Stimulated activated memory B cell treated with anti-CD40 and anti-IgM and Interleukin-4, amounts not matched to agents 10 μg/mL and 1 μg/mL and 100 μg/mL, for 72 hours (primary cell): ENCODE results near the gene TRIM17.

Experiments
- ATAC-seq: fragments of 150-1000 bp; cut with Tn5 transposase; 2 replicates; pipeline ENCODE4 v1.10.0; 2021
- H3K27ac Mint-ChIP-seq: one replicate; pipeline ENCODE4 v1.8.0; 2022; ENCODE audit warnings: mild to moderate bottlenecking, mixed read lengths
- H3K27me3 Mint-ChIP-seq: one replicate; pipeline ENCODE4 v1.8.0; 2022; ENCODE audit warnings: mixed read lengths
- H3K36me3 Mint-ChIP-seq: one replicate; pipeline ENCODE4 v1.8.0; 2022; ENCODE audit warnings: mixed read lengths
- H3K4me1 Mint-ChIP-seq: one replicate; pipeline ENCODE4 v1.8.0; 2022; ENCODE audit warnings: mixed read lengths
- H3K4me3 Mint-ChIP-seq: one replicate; pipeline ENCODE4 v1.8.0; 2022; ENCODE audit warnings: mild to moderate bottlenecking, moderate library complexity, mixed read lengths
- H3K9me3 Mint-ChIP-seq: one replicate; pipeline ENCODE4 v1.8.0; 2022; ENCODE audit warnings: mixed read lengths

Gene TRIM17

GRCh38 chr1:228416217-228416933, at the start of gene TRIM17:
Gene TRIM17, minus strand, starts transcription at chr1:228416861. Its CDS starts 1,789 bp downstream, at chr1:228415072.
- peaks cover 54% of the 10 kb centered on the region for H3K27me3 Mint-ChIP-seq
- H3K27ac Mint-ChIP-seq: peak within 1 kb of the TSS; percentile 59
- H3K36me3 Mint-ChIP-seq: no peaks in the 10 kb centered on the region
- H3K9me3 Mint-ChIP-seq: peaks cover 2% of the 10 kb centered on the region
- peak; percentile 49 for ATAC-seq
- peaks cover 21% of the 10 kb centered on the region for H3K4me1 Mint-ChIP-seq
- H3K4me3 Mint-ChIP-seq: peak within 1 kb of the TSS; percentile 63

- no peak overlapping the region for H3K27ac Mint-ChIP-seq
- peaks cover 25% of the 10 kb centered on the region for H3K4me1 Mint-ChIP-seq
- no peak overlapping the region for H3K4me3 Mint-ChIP-seq
- no peaks in the 10 kb centered on the region for H3K36me3 Mint-ChIP-seq
- H3K27me3 Mint-ChIP-seq: peaks cover 82% of the 10 kb centered on the region
- H3K9me3 Mint-ChIP-seq: no peaks in the 10 kb centered on the region
- ATAC-seq: no peak
Measured at GRCh38 chr1:228465571-228466146, 49.0 kb upstream of the TRIM17 start.

- Mint-ChIP-seq H3K4me1 (peaks cover 25% of the 10 kb centered on the region), H3K27me3 (peaks cover 84% of the 10 kb centered on the region), H3K9me3 (no peaks in the 10 kb centered on the region), H3K36me3 (no peaks in the 10 kb centered on the region), H3K4me3 (peak overlapping the region; percentile 80), H3K27ac (no peak overlapping the region)
- ATAC-seq: no peak
Measured at GRCh38 chr1:228465141-228465540, 48.5 kb upstream of the TRIM17 start.

- ATAC-seq: peak; percentile 85
- H3K27ac Mint-ChIP-seq: peak overlapping the region; percentile 26
- peak overlapping the region; percentile 80 for H3K4me3 Mint-ChIP-seq
- H3K27me3 Mint-ChIP-seq: peaks cover 82% of the 10 kb centered on the region
- no peaks in the 10 kb centered on the region for H3K36me3 Mint-ChIP-seq
- no peaks in the 10 kb centered on the region for H3K9me3 Mint-ChIP-seq
- H3K4me1 Mint-ChIP-seq: peaks cover 26% of the 10 kb centered on the region
Measured at GRCh38 chr1:228464487-228464983, 47.9 kb upstream of the TRIM17 start.

GRCh38 chr1:228463559-228464455, 47.1 kb upstream of the TRIM17 start:
- ATAC-seq: peak; percentile 72
- H3K36me3 Mint-ChIP-seq: no peaks in the 10 kb centered on the region
- peaks cover 75% of the 10 kb centered on the region for H3K27me3 Mint-ChIP-seq
- H3K27ac Mint-ChIP-seq: peak overlapping the region; percentile 26
- H3K4me1 Mint-ChIP-seq: peaks cover 30% of the 10 kb centered on the region
- peak overlapping the region; percentile 80 for H3K4me3 Mint-ChIP-seq
- H3K9me3 Mint-ChIP-seq: no peaks in the 10 kb centered on the region

- peak overlapping the region; percentile 80 for H3K4me3 Mint-ChIP-seq
- H3K27me3 Mint-ChIP-seq: peaks cover 68% of the 10 kb centered on the region
- no peak overlapping the region for H3K27ac Mint-ChIP-seq
- ATAC-seq: no peak
- H3K9me3 Mint-ChIP-seq: no peaks in the 10 kb centered on the region
- no peaks in the 10 kb centered on the region for H3K36me3 Mint-ChIP-seq
- H3K4me1 Mint-ChIP-seq: peaks cover 37% of the 10 kb centered on the region
Measured at GRCh38 chr1:228463009-228463558, 46.4 kb upstream of the TRIM17 start.

GRCh38 chr1:228462560-228462959, 45.9 kb upstream of the TRIM17 start:
- no peaks in the 10 kb centered on the region for H3K9me3 Mint-ChIP-seq
- peaks cover 62% of the 10 kb centered on the region for H3K27me3 Mint-ChIP-seq
- H3K27ac Mint-ChIP-seq: no peak overlapping the region
- H3K4me3 Mint-ChIP-seq: no peak overlapping the region
- H3K36me3 Mint-ChIP-seq: no peaks in the 10 kb centered on the region
- no peak for ATAC-seq
- peaks cover 40% of the 10 kb centered on the region for H3K4me1 Mint-ChIP-seq

- no peak overlapping the region for H3K27ac Mint-ChIP-seq
- peaks cover 45% of the 10 kb centered on the region for H3K27me3 Mint-ChIP-seq
- no peaks in the 10 kb centered on the region for H3K36me3 Mint-ChIP-seq
- H3K4me1 Mint-ChIP-seq: peaks cover 53% of the 10 kb centered on the region
- ATAC-seq: no peak
- H3K4me3 Mint-ChIP-seq: no peak overlapping the region
- no peaks in the 10 kb centered on the region for H3K9me3 Mint-ChIP-seq
Measured at GRCh38 chr1:228460821-228461220, 44.2 kb upstream of the TRIM17 start.

- ATAC-seq: no peak
- Mint-ChIP-seq H3K9me3 (no peaks in the 10 kb centered on the region), H3K27ac (peak overlapping the region; percentile 88), H3K36me3 (no peaks in the 10 kb centered on the region), H3K4me3 (peak overlapping the region; percentile 92), H3K27me3 (peaks cover 31% of the 10 kb centered on the region), H3K4me1 (peaks cover 41% of the 10 kb centered on the region)
Measured at GRCh38 chr1:228459091-228459993, 42.7 kb upstream of the TRIM17 start.

GRCh38 chr1:228457396-228458176, 40.9 kb upstream of the TRIM17 start:
- Mint-ChIP-seq H3K4me3 (peak overlapping the region; percentile 92), H3K4me1 (peaks cover 33% of the 10 kb centered on the region), H3K9me3 (no peaks in the 10 kb centered on the region), H3K27me3 (peaks cover 13% of the 10 kb centered on the region), H3K27ac (peak overlapping the region; percentile 88), H3K36me3 (peaks cover 7% of the 10 kb centered on the region)
- peak; percentile 96 for ATAC-seq

GRCh38 chr1:228457017-228457395, 40.3 kb upstream of the TRIM17 start:
- H3K4me1 Mint-ChIP-seq: peaks cover 33% of the 10 kb centered on the region

GRCh38 chr1:228456252-228457016, 39.8 kb upstream of the TRIM17 start:
- Mint-ChIP-seq H3K4me1 (peaks cover 33% of the 10 kb centered on the region), H3K27ac (peak overlapping the region; percentile 88)

More at GRCh38 chr1:228457017-228457395, 40.3 kb upstream of the TRIM17 start:
- peak overlapping the region; percentile 92 for H3K4me3 Mint-ChIP-seq
- peak overlapping the region; percentile 88 for H3K27ac Mint-ChIP-seq
- ATAC-seq: peak; percentile 21
- no peaks in the 10 kb centered on the region for H3K9me3 Mint-ChIP-seq
- H3K27me3 Mint-ChIP-seq: peaks cover 8% of the 10 kb centered on the region
- H3K36me3 Mint-ChIP-seq: peaks cover 7% of the 10 kb centered on the region

GRCh38 chr1:228455715-228456114, 39.1 kb upstream of the TRIM17 start:
- H3K27me3 Mint-ChIP-seq: peaks cover 3% of the 10 kb centered on the region
- H3K4me3 Mint-ChIP-seq: no peak overlapping the region
- H3K4me1 Mint-ChIP-seq: peaks cover 33% of the 10 kb centered on the region
- H3K27ac Mint-ChIP-seq: no peak overlapping the region
- no peak for ATAC-seq
- no peaks in the 10 kb centered on the region for H3K9me3 Mint-ChIP-seq
- peaks cover 7% of the 10 kb centered on the region for H3K36me3 Mint-ChIP-seq

More at GRCh38 chr1:228456252-228457016, 39.8 kb upstream of the TRIM17 start:
- H3K27me3 Mint-ChIP-seq: peaks cover 8% of the 10 kb centered on the region
- ATAC-seq: no peak
- peak overlapping the region; percentile 92 for H3K4me3 Mint-ChIP-seq
- no peaks in the 10 kb centered on the region for H3K9me3 Mint-ChIP-seq
- peaks cover 7% of the 10 kb centered on the region for H3K36me3 Mint-ChIP-seq
